PC-9 (cell line): Measurements from ENCODE around the gene ACTR5.

Experiments used
- EZH2 ChIP-seq: fragments of 200-600 bp; sonication (generic); IDR thresholded peaks from 2 replicates; pipeline ENCODE4 v1.8.0; 2017; ENCODE audit warnings: antibody characterized with exemption, low read depth
- TF ChIP-seq, protein P1 (sequence below): fragments of 200-600 bp; sonication (generic); conservative IDR thresholded peaks from 2 replicates; pipeline ENCODE4 v1.6.1; 2017; ENCODE audit warnings: mixed run types, antibody characterized with exemption, mild to moderate bottlenecking, moderate library complexity

DNA sequence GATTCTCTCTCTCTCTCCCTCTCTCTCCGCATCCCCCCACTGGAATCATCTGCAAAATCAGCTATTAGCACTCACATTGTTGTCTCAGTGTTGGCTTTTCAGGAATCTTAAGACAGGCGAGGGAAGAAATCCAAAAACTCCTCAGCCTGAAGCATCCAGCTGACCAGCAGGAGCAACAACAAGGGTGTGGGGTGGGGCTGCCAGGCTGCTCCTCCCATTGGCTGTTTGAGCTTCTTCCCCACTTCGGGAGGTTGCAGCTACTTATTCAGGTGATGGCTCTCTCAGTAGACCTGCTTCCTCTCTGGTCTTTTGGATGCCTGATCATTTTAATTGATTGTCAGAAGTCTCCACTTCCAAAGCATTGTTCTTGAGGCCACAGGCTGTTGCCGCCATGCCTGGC lies 48.1 kb upstream of the ACTR5 start:
- TF ChIP-seq, protein P1, sequence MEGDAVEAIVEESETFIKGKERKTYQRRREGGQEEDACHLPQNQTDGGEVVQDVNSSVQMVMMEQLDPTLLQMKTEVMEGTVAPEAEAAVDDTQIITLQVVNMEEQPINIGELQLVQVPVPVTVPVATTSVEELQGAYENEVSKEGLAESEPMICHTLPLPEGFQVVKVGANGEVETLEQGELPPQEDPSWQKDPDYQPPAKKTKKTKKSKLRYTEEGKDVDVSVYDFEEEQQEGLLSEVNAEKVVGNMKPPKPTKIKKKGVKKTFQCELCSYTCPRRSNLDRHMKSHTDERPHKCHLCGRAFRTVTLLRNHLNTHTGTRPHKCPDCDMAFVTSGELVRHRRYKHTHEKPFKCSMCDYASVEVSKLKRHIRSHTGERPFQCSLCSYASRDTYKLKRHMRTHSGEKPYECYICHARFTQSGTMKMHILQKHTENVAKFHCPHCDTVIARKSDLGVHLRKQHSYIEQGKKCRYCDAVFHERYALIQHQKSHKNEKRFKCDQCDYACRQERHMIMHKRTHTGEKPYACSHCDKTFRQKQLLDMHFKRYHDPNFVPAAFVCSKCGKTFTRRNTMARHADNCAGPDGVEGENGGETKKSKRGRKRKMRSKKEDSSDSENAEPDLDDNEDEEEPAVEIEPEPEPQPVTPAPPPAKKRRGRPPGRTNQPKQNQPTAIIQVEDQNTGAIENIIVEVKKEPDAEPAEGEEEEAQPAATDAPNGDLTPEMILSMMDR: no peak
- TF ChIP-seq EZH2: no peak
